ENCODE results near the gene XRCC1. TPM values are rescaled to one million over a fixed set of nuclear protein-coding genes. Genes with fewer than 3 reads are reported as not detected.

The XRCC1 gene
- total and polyA plus RNA-seq, 2 of the 4 experiments (the other 2 are of a cell fraction) = 12.5 to 21.3 TPM

DNA sequence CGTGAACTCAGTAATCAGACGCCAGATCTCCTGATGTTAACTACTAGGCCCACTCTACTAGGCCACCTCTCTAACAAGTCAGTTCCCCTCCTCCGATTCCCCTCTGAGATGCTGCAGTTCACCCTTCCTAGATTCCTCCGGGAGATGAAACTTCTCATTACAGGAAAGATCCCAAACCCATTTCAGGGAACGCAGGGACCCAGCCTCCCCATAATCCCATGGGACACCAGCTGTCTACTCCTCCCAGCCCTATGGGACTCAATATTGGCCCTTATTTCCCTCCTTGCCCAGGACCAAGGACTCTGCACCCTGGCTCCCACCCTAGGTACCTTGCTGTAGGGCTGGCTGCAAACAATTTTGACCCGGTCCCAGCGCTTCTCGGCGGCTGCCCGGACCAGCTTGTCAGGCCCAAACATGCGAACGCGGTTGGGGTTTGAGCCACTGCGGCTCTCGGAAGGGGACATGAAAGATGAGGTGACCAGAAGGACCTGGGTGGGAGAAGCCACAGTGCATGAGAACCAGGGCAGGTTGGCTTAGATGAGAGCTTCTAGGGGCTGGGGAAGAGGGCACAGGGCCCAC, 20.9 kb downstream of the XRCC1 start:
- ATAC-seq (ENCODE audit: low read depth) (no peak), DNase-seq (no peak)
- H2AFZ ChIP-seq (replicated peaks; ENCODE audit: low read length, poor library complexity) = no peak overlapping the region
- ChIA-PET POLR2A (ENCODE audit: unreplicated experiment) (no interaction called here), CTCF (interaction anchor here (1.1 to 3.4 kb wide), 4 partner anchors 13 to 41 kb away, joined by 4 to 29 read pairs (median 10); partner anchors contain the start of genes IRGQ and ZNF576)
- no peaks in the 10 kb centered on the region for H3K27me3 ChIP-seq (ENCODE audit: control insufficient read depth, insufficient read depth, low read length)
- H3K14ac ChIP-seq (replicated peaks; ENCODE audit: low read depth, low read length) = no peak overlapping the region
- H2BK120ac ChIP-seq (ENCODE audit: low read depth, low read length) = no peak overlapping the region
- TF ChIP-seq, protein P1, sequence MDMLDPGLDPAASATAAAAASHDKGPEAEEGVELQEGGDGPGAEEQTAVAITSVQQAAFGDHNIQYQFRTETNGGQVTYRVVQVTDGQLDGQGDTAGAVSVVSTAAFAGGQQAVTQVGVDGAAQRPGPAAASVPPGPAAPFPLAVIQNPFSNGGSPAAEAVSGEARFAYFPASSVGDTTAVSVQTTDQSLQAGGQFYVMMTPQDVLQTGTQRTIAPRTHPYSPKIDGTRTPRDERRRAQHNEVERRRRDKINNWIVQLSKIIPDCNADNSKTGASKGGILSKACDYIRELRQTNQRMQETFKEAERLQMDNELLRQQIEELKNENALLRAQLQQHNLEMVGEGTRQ (IDR thresholded peaks at IDR 0.05; ENCODE audit: low read depth, low read length) = no peak
- no peak for TF ChIP-seq CHD1 (IDR thresholded peaks at IDR 0.05; ENCODE audit: low read depth, low read length)
- TF ChIP-seq, protein P2, sequence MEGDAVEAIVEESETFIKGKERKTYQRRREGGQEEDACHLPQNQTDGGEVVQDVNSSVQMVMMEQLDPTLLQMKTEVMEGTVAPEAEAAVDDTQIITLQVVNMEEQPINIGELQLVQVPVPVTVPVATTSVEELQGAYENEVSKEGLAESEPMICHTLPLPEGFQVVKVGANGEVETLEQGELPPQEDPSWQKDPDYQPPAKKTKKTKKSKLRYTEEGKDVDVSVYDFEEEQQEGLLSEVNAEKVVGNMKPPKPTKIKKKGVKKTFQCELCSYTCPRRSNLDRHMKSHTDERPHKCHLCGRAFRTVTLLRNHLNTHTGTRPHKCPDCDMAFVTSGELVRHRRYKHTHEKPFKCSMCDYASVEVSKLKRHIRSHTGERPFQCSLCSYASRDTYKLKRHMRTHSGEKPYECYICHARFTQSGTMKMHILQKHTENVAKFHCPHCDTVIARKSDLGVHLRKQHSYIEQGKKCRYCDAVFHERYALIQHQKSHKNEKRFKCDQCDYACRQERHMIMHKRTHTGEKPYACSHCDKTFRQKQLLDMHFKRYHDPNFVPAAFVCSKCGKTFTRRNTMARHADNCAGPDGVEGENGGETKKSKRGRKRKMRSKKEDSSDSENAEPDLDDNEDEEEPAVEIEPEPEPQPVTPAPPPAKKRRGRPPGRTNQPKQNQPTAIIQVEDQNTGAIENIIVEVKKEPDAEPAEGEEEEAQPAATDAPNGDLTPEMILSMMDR (conservative IDR thresholded peaks at IDR 0.05; ENCODE audit: low read depth, low read length) = no peak
- TF ChIP-seq CEBPB (IDR thresholded peaks at IDR 0.05; ENCODE audit: low read depth, low read length) = no peak
- TF ChIP-seq BHLHE40 (IDR thresholded peaks at IDR 0.05; ENCODE audit: low read depth, low read length) = no peak
- TF ChIP-seq SMC3 (IDR thresholded peaks at IDR 0.05; ENCODE audit: low read depth, low read length) = no peak
- TF ChIP-seq MAFK (IDR thresholded peaks at IDR 0.05; ENCODE audit: low read depth, low read length) = no peak
- no peak for TF ChIP-seq MXI1 (IDR thresholded peaks at IDR 0.05; ENCODE audit: borderline replicate concordance, low read depth, low read length)
- TF ChIP-seq RFX5 (IDR thresholded peaks at IDR 0.05; ENCODE audit: low read depth, low read length) = no peak
- TF ChIP-seq MAZ (IDR thresholded peaks at IDR 0.05; ENCODE audit: borderline replicate concordance, low read depth, low read length) = no peak
- TF ChIP-seq RCOR1 (IDR thresholded peaks at IDR 0.05; ENCODE audit: insufficient replicate concordance, low read length) = no peak
- no peak for TF ChIP-seq FOS (IDR thresholded peaks at IDR 0.05; ENCODE audit: low read depth, low read length)
- TF ChIP-seq, protein P3, sequence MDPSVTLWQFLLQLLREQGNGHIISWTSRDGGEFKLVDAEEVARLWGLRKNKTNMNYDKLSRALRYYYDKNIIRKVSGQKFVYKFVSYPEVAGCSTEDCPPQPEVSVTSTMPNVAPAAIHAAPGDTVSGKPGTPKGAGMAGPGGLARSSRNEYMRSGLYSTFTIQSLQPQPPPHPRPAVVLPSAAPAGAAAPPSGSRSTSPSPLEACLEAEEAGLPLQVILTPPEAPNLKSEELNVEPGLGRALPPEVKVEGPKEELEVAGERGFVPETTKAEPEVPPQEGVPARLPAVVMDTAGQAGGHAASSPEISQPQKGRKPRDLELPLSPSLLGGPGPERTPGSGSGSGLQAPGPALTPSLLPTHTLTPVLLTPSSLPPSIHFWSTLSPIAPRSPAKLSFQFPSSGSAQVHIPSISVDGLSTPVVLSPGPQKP (IDR thresholded peaks at IDR 0.05; ENCODE audit: borderline replicate concordance, low read depth, low read length) = no peak
- TF ChIP-seq NFE2L2 (IDR thresholded peaks at IDR 0.05; ENCODE audit: low read depth, low read length) = no peak
- no peak for TF ChIP-seq RAD21 (IDR thresholded peaks at IDR 0.05; ENCODE audit: low read length)
- no peak for TF ChIP-seq POLR2A (IDR thresholded peaks at IDR 0.05; ENCODE audit: low read depth, low read length)
- no peak overlapping the region for H3K9ac ChIP-seq (ENCODE audit: low read depth, low read length)
- WGBS, 2 experiments (ENCODE audit: extremely low coverage in 2 of 2, insufficient read length in 1 of 2) = 96% methylated on average over 13 of the region's 15 CpGs; no CpG with 5 or more reads in 1 of the 2 experiments
- no TSS peak for BruUV-seq (replicated peaks)
- H3K36me3 ChIP-seq (ENCODE audit: control insufficient read depth, insufficient read depth, low read length) = peaks cover 31% of the 10 kb centered on the region
- no peak overlapping the region for H4K5ac ChIP-seq (ENCODE audit: low read depth, low read length)
- no peak overlapping the region for H3K4me2 ChIP-seq (ENCODE audit: low read depth, low read length)
- H3K23ac ChIP-seq (ENCODE audit: low read depth, low read length) = no peak overlapping the region
- H4K8ac ChIP-seq (ENCODE audit: low read depth in 2 of 2, low read length in 2 of 2) = no peak overlapping the region
- no peak overlapping the region for H3K4ac ChIP-seq (ENCODE audit: low read depth, low read length)
- peaks cover 7 to 10% of the 10 kb centered on the region in 2 experiments; a peak in 3 of 4 replicates for H3K79me1 ChIP-seq (ENCODE audit: low read depth in 1 of 2, low read length in 2 of 2)
- no peak overlapping the region for H2BK20ac ChIP-seq (ENCODE audit: low read depth, low read length)
- no peak overlapping the region for H2AK9ac ChIP-seq (replicated peaks; ENCODE audit: low read depth, low read length, poor library complexity)
- no peak overlapping the region for H2BK5ac ChIP-seq (ENCODE audit: low read depth, low read length, poor library complexity, severe bottlenecking)
- no peaks in the 10 kb centered on the region for H4K20me1 ChIP-seq (ENCODE audit: insufficient read depth, low read length)
- H2AK5ac ChIP-seq (ENCODE audit: low read depth, low read length) = no peak overlapping the region
- H3K4me1 ChIP-seq (ENCODE audit: control insufficient read depth, insufficient read depth, low read length) = peaks cover 2% of the 10 kb centered on the region; the same call in 1 of the 2 replicates
- intact Hi-C loops (cut with micrococcal nuclease) (no loop called here), in situ Hi-C loops (cut with MboI; ENCODE audit: low sequenced_read_pairs) (loop anchor here (5.0 kb wide), 1 partner anchor 98 kb away; no protein-coding TSS in a partner anchor), dilution Hi-C loops (cut with HindIII; ENCODE audit: low sequenced_read_pairs, unreplicated experiment) (no loop called here)
- no peaks in the 10 kb centered on the region for H3K9me3 ChIP-seq (ENCODE audit: control insufficient read depth, insufficient read depth, low read length)
- H3K4me3 ChIP-seq (ENCODE audit: insufficient read depth, low read depth, low read length) = no peak overlapping the region
- H3K56ac ChIP-seq (ENCODE audit: extremely low read depth, insufficient read depth, low read length) = no peak overlapping the region
- H3K27ac ChIP-seq (ENCODE audit: insufficient read depth, low read length) = no peak overlapping the region
- H4K91ac ChIP-seq (ENCODE audit: insufficient read depth, low read depth, low read length) = no peak overlapping the region
- H3K9me1 ChIP-seq (ENCODE audit: insufficient read depth, low read length) = no peaks in the 10 kb centered on the region
- no peak overlapping the region for H2BK15ac ChIP-seq (ENCODE audit: low read depth, low read length)
- H3K18ac ChIP-seq (ENCODE audit: low read depth, low read length) = no peak overlapping the region
